H1 (cell line): ENCODE measurements around the gene UTP25. TPM values are rescaled to one million over a fixed set of nuclear protein-coding genes. Genes with fewer than 3 reads are reported as not detected.

Experiments
- CTCF ChIA-PET: fragments of 300-600 bp; sonication (Branson Sonifier 250); formaldehyde crosslinking; loops from one replicate; lab custom pipeline; 2021; ENCODE audit not compliant: partially characterized antibody; lab: Charles Lee
- POLR2A ChIA-PET: fragments of 300-600 bp; sonication (Branson Sonifier 250); formaldehyde crosslinking; loops from one replicate; lab custom pipeline; 2021; ENCODE audit warnings: inconsistent platforms; ENCODE audit not compliant: partially characterized antibody; lab: Charles Lee
- DNase-seq, 2 experiments: peaks; one replicate each; pipeline versions ENCODE4 v3.0.0 to v3.0.0-alpha.2; 2010 to 2022; ENCODE audit warnings: low spot score in 2 of 2, low read depth in 1 of 2, mixed read lengths in 1 of 2
- FAIRE-seq: peaks from 2 replicates; lab custom pipeline; 2011; peaks lifted over from hg19 to GRCh38; lab: Jason Lieb, UNC
- H2AFZ ChIP-seq: 2 replicates; pipeline ENCODE4 v1.8.1; 2012; ENCODE audit warnings: low read length, inconsistent platforms
- H2AK5ac ChIP-seq: 2 replicates; pipeline ENCODE4 v1.6.1; 2013; ENCODE audit warnings: low read depth, low read length
- H2BK120ac ChIP-seq: replicated peaks from 2 replicates; pipeline ENCODE3; 2013; ENCODE audit warnings: low read depth, low read length, inconsistent platforms
- H2BK12ac ChIP-seq: 2 replicates; pipeline ENCODE4 v1.6.1; 2013; ENCODE audit warnings: low read depth, low read length
- H2BK15ac ChIP-seq: 2 replicates; pipeline ENCODE4 v1.6.1; 2013; ENCODE audit warnings: low read length
- H2BK20ac ChIP-seq: 2 replicates; pipeline ENCODE4 v1.6.1; 2013; ENCODE audit warnings: low read length
- H2BK5ac ChIP-seq: 2 replicates; pipeline ENCODE4 v1.6.1; 2013; ENCODE audit warnings: low read depth, low read length
- H3K14ac ChIP-seq: 2 replicates; pipeline ENCODE4 v1.6.1; 2013; ENCODE audit warnings: inconsistent platforms; ENCODE audit not compliant: insufficient read length
- H3K18ac ChIP-seq: 2 replicates; pipeline ENCODE4 v1.6.1; 2013; ENCODE audit warnings: low read length; ENCODE audit errors: extremely low read depth
- H3K23ac ChIP-seq: 2 replicates; pipeline ENCODE4 v1.6.1; 2013; ENCODE audit warnings: inconsistent platforms; ENCODE audit not compliant: insufficient read length
- H3K23me2 ChIP-seq: 2 replicates; pipeline ENCODE4 v1.6.1; 2013; ENCODE audit warnings: low read depth, low read length
- H3K27ac ChIP-seq: 2 replicates; pipeline ENCODE4 v1.6.1; 2011; ENCODE audit warnings: low read depth, low read length, inconsistent platforms
- H3K27me3 ChIP-seq, 4 experiments: replicated peaks in 1 of 4; 1 replicate in 1 of 4; 2 replicates in 3 of 4; pipeline versions ENCODE4 v1.6.1 to v1.8.1; 2011 to 2013; ENCODE audit warnings: low read length in 3 of 4, mild to moderate bottlenecking in 3 of 4, inconsistent platforms in 2 of 4, mixed read lengths in 2 of 4, moderate library complexity in 1 of 4; ENCODE audit not compliant: control insufficient read depth in 3 of 4, insufficient read depth in 3 of 4; ENCODE audit errors: extremely low read depth in 1 of 4
- H3K36me3 ChIP-seq, 4 experiments: 2 replicates each; pipeline versions ENCODE4 v1.6.1 to v1.8.1; 2011 to 2013; ENCODE audit warnings: mild to moderate bottlenecking in 4 of 4, low read length in 3 of 4, moderate library complexity in 2 of 4, control low read depth in 1 of 4, inconsistent platforms in 1 of 4; ENCODE audit not compliant: insufficient read depth in 4 of 4, control insufficient read depth in 2 of 4
- H3K4ac ChIP-seq: replicated peaks from 2 replicates; pipeline ENCODE3; 2013; ENCODE audit warnings: low read length, low read depth, mixed read lengths, inconsistent platforms; ENCODE audit not compliant: insufficient read length
- H3K4me1 ChIP-seq, 4 experiments: replicated peaks in 1 of 4; 1 replicate in 1 of 4; 2 replicates in 3 of 4; pipeline versions ENCODE4 v1.6.1 to v1.8.1; 2011 to 2013; ENCODE audit warnings: low read length in 3 of 4, inconsistent platforms in 2 of 4, mixed read lengths in 1 of 4; ENCODE audit not compliant: insufficient read depth in 4 of 4, control insufficient read depth in 3 of 4
- H3K4me2 ChIP-seq, 2 experiments: 2 replicates each; pipeline versions ENCODE4 v1.6.1 to v1.8.1; 2011 to 2013; ENCODE audit warnings: low read depth in 2 of 2, low read length in 2 of 2, control low read depth in 1 of 2, inconsistent platforms in 1 of 2, mild to moderate bottlenecking in 1 of 2; ENCODE audit not compliant: insufficient read depth in 1 of 2
- H3K4me3 ChIP-seq, 4 experiments: fragments of 200-600, 300-600 bp in 1 of 4; sonication (generic), shearing (Covaris generic), sonication (Bioruptor Twin) in 1 of 4; 2 replicates each; pipeline versions ENCODE4 v1.5.1 to v1.8.1; 2011 to 2016; ENCODE audit warnings: low read length in 4 of 4, low read depth in 3 of 4, control low read depth in 2 of 4, inconsistent platforms in 2 of 4, mild to moderate bottlenecking in 2 of 4, mixed read lengths in 1 of 4, moderate library complexity in 1 of 4; ENCODE audit not compliant: insufficient read depth in 2 of 4; ENCODE audit errors: extremely low read depth in 1 of 4
- H3K56ac ChIP-seq: replicated peaks from 2 replicates; pipeline ENCODE3; 2013; ENCODE audit warnings: low read depth, mild to moderate bottlenecking, mixed read lengths, low read length, inconsistent platforms; ENCODE audit not compliant: insufficient read length
- H3K79me1 ChIP-seq: 2 replicates; pipeline ENCODE4 v1.6.1; 2013; ENCODE audit warnings: low read depth, low read length, control low read depth
- H3K79me2 ChIP-seq, 2 experiments: 2 replicates each; pipeline versions ENCODE4 v1.6.1 to v1.8.1; 2012 to 2013; ENCODE audit warnings: low read length in 2 of 2, mild to moderate bottlenecking in 2 of 2, inconsistent platforms in 1 of 2; ENCODE audit not compliant: insufficient read depth in 2 of 2, control insufficient read depth in 1 of 2
- H3K9ac ChIP-seq, 4 experiments: replicated peaks in 1 of 4; 1 replicate in 1 of 4; 2 replicates in 3 of 4; pipeline versions ENCODE4 v1.6.1 to v1.8.1; 2011 to 2013; ENCODE audit warnings: low read depth in 3 of 4, low read length in 3 of 4, control low read depth in 2 of 4, mild to moderate bottlenecking in 2 of 4, moderate library complexity in 2 of 4, inconsistent platforms in 1 of 4; ENCODE audit errors: extremely low read depth in 1 of 4
- H3K9me3 ChIP-seq, 2 experiments: 2 replicates each; pipeline versions ENCODE4 v1.6.1 to v1.8.1; 2012 to 2013; ENCODE audit warnings: mild to moderate bottlenecking in 2 of 2, moderate library complexity in 2 of 2, control low read depth in 1 of 2, inconsistent platforms in 1 of 2, low read depth in 1 of 2, low read length in 1 of 2, mixed read lengths in 1 of 2; ENCODE audit not compliant: insufficient read depth in 2 of 2
- H4K20me1 ChIP-seq, 2 experiments: replicated peaks in 1 of 2; 2 replicates each; pipeline versions ENCODE3 to v1.8.1; 2011 to 2013; ENCODE audit warnings: inconsistent platforms in 2 of 2, low read length in 2 of 2, mild to moderate bottlenecking in 1 of 2; ENCODE audit not compliant: insufficient read depth in 2 of 2, control insufficient read depth in 1 of 2
- H4K5ac ChIP-seq: 2 replicates; pipeline ENCODE4 v1.6.1; 2013; ENCODE audit warnings: low read length, low read depth, mixed read lengths, inconsistent platforms; ENCODE audit not compliant: insufficient read length
- H4K8ac ChIP-seq: 2 replicates; pipeline ENCODE4 v1.8.0; 2013; ENCODE audit warnings: mild to moderate bottlenecking, moderate library complexity, low read length, inconsistent platforms; ENCODE audit not compliant: insufficient read depth; ENCODE audit errors: extremely low read depth
- H4K91ac ChIP-seq: replicated peaks from 2 replicates; pipeline ENCODE3; 2013; ENCODE audit warnings: low read length, mixed read lengths, inconsistent platforms; ENCODE audit not compliant: insufficient read length
- CBX5 ChIP-seq: fragments of 300-800, 300-1000 bp; sonication (generic); IDR thresholded peaks from 2 replicates; pipeline ENCODE4 v1.7.1; 2016; ENCODE audit warnings: antibody characterized with exemption, low read length, low read depth
- EZH2 ChIP-seq: fragments of 200-600 bp; sonication (generic); IDR thresholded peaks from 2 replicates; pipeline ENCODE4 v1.7.1; 2012; ENCODE audit warnings: low read depth, mild to moderate bottlenecking, moderate library complexity, low read length, inconsistent platforms; ENCODE audit not compliant: severe bottlenecking
- JUND ChIP-seq: IDR thresholded peaks from 2 replicates; pipeline ENCODE4 v1.6.1; 2011; ENCODE audit warnings: mild to moderate bottlenecking, improper control_type of control experiment, low read length
- MAFK ChIP-seq: IDR thresholded peaks from 2 replicates; pipeline ENCODE4 v1.6.1; 2012; ENCODE audit warnings: low read depth, mild to moderate bottlenecking, improper control_type of control experiment, low read length
- SP2 ChIP-seq: IDR thresholded peaks from 2 replicates; pipeline ENCODE4 v1.6.1; 2012; ENCODE audit warnings: mild to moderate bottlenecking, low read length, inconsistent platforms
- ZNF274 ChIP-seq: IDR thresholded peaks from 2 replicates; pipeline ENCODE4 v1.7.0; 2012; ENCODE audit warnings: low read length, borderline replicate concordance; ENCODE audit errors: extremely low read depth
- WGBS, 2 experiments: shearing (Covaris generic) in 1 of 2; methylation state at CpG; one replicate each; pipeline versions ENCODE4 v1.1.6 to v1.1.7; 2013 to 2015; ENCODE audit warnings: low lambda C conversion rate in 2 of 2, mixed read lengths in 2 of 2, inconsistent platforms in 1 of 2, low coverage in 1 of 2, missing lambda C conversion rate in 1 of 2; ENCODE audit not compliant: insufficient replicate concordance in 2 of 2, insufficient coverage in 1 of 2, insufficient read length in 1 of 2; ENCODE audit errors: extremely low coverage in 1 of 2, missing lambda C conversion rate in 1 of 2; 5-methylcytosine and 5-hydroxymethylcytosine counted together
- polyA plus RNA-seq, 7 experiments: library from polyadenylated mRNA; depleted of rRNA in 3 of 7; stranded (reverse) in 5 of 7; unstranded in 2 of 7; fragments of >200 nt in 5 of 7; fragments of 200-250 nt in 2 of 7; gene quantifications; 1 replicate in 5 of 7; 2 replicates in 1 of 7; 4 replicates in 1 of 7; pipeline versions ENCODE4 v1.2.1 to v1.2.3, GENCODE V29; 2011 to 2013; ENCODE audit warnings: missing spikeins in 2 of 7, mixed read lengths in 2 of 7
- total RNA-seq: library from RNA; stranded (reverse); fragmentation: NEBNext Ultra II Directional; extraction: Animal tissue kit (Norgen Biotek cat#: 25700); gene quantifications from 2 replicates; pipeline ENCODE4 v1.2.1, GENCODE V29; 2021

The UTP25 gene
- total and polyA plus RNA-seq, 2 of the 8 experiments (the other 6 are each of a cell fraction or from before 2014, with no cell fraction given) = 4.0 to 7.6 TPM

DNA sequence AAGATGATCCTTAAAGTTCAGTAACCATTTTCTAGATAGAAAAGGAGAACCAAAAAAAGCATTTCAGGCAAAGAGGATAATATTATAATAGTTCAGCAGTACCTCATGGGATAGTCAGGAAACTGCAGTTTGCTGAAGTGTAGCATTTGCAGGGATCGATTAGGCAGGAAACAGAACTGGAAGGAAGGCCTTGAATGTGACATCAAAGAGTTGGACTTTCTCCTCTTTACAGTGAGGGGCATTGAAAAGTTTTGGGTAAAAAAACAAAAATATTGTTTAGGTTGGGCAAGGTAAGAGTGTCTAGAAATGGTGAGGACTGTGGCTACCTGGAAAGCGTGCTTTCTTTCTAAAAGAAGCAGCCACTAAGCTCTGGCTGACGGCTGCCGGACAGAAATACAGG lies 13.9 kb upstream of the UTP25 start:
- Histone ChIP-seq H3K4me1 (peaks cover 0 to 2% (median 0%) of the 10 kb centered on the region in 4 experiments; a peak in 3 of 7 replicates), H2BK120ac (no peak overlapping the region), H4K5ac (no peak overlapping the region), H4K91ac (no peak overlapping the region), H2BK15ac (no peak overlapping the region), H3K14ac (no peak overlapping the region), H3K4me3 (no peak overlapping the region), H3K27ac (no peak overlapping the region), H3K9me3 (no peaks in the 10 kb centered on the region), H3K56ac (no peak overlapping the region), H2BK5ac (no peak overlapping the region), H4K20me1 (no peaks in the 10 kb centered on the region), H3K79me2 (no peaks in the 10 kb centered on the region), H3K79me1 (no peaks in the 10 kb centered on the region), H3K36me3 (no peaks in the 10 kb centered on the region), H2BK20ac (no peak overlapping the region), H2AFZ (no peak overlapping the region), H3K18ac (no peak overlapping the region), H3K23ac (no peak overlapping the region), H2BK12ac (no peak overlapping the region)
- ChIA-PET CTCF (interaction anchor here (0.6 to 11.7 kb wide), 5 partner anchors 8 to 1702 kb away, joined by 3 to 254 read pairs (median 4); partner anchors contain the start of genes IRF6 and UTP25), POLR2A (interaction anchor here (1.6 to 2.0 kb wide), 2 partner anchors 8 to 10 kb away, joined by 4 to 5 read pairs; partner anchors contain the start of gene IRF6)
- FAIRE-seq (no peak), DNase-seq (no peak)
- WGBS, 2 experiments = 93% methylated on average over 4 of the region's 4 CpGs; no CpG with 5 or more reads in 1 of the 2 experiments
- no peak for TF ChIP-seq JUND
- TF ChIP-seq ZNF274 = no peak
- TF ChIP-seq EZH2 = no peak
- TF ChIP-seq MAFK = no peak
- TF ChIP-seq SP2 = no peak
- TF ChIP-seq CBX5 = no peak
- TF ChIP-seq, all 59 proteins: peak for 0
- no peaks in the 10 kb centered on the region for H3K23me2 ChIP-seq
- no peak overlapping the region for H2AK5ac ChIP-seq
- no peak overlapping the region for H3K4me2 ChIP-seq
- no peak overlapping the region for H4K8ac ChIP-seq
- no peaks in the 10 kb centered on the region; a peak in 1 of 7 replicates for H3K27me3 ChIP-seq
- no peak overlapping the region for H3K4ac ChIP-seq
- H3K9ac ChIP-seq = no peak overlapping the region
